Ectodermal cell (in vitro differentiated cells): ENCODE measurements around the gene INSL6.
"Not testable (repeated sequence)": the region's sequence is repeated elsewhere in the genome, so short reads cannot be mapped to it uniquely, and the experiment has no call there.

ENCODE experiments used
- H3K27ac ChIP-seq: 2 replicates; pipeline ENCODE4 v1.7.0; 2013; ENCODE audit warnings: mild to moderate bottlenecking, low read depth, low read length; ENCODE audit not compliant: insufficient read depth, poor library complexity, severe bottlenecking
- H3K27me3 ChIP-seq: 2 replicates; pipeline ENCODE4 v1.7.0; 2013; ENCODE audit warnings: mild to moderate bottlenecking, low read length; ENCODE audit not compliant: insufficient read depth, control insufficient read depth, poor library complexity, severe bottlenecking
- H3K36me3 ChIP-seq: one replicate; pipeline ENCODE4 v1.7.0; 2013; ENCODE audit warnings: low read length; ENCODE audit not compliant: control insufficient read depth, insufficient read depth
- H3K4me1 ChIP-seq: one replicate; pipeline ENCODE4 v1.7.0; 2013; ENCODE audit warnings: low read length; ENCODE audit not compliant: control insufficient read depth, insufficient read depth
- H3K4me3 ChIP-seq: 2 replicates; pipeline ENCODE4 v1.7.0; 2013; ENCODE audit warnings: low read depth, low read length, control low read depth; ENCODE audit not compliant: insufficient read depth
- H3K9me3 ChIP-seq: 2 replicates; pipeline ENCODE4 v1.7.0; 2013; ENCODE audit warnings: mild to moderate bottlenecking, low read length, moderate library complexity; ENCODE audit not compliant: control insufficient read depth
- WGBS, 2 experiments: methylation state at CpG; one replicate each; pipeline ENCODE4 v1.1.7; 2013; ENCODE audit warnings: missing lambda C conversion rate in 2 of 2; 5-methylcytosine and 5-hydroxymethylcytosine counted together

INSL6 gene

DNA sequence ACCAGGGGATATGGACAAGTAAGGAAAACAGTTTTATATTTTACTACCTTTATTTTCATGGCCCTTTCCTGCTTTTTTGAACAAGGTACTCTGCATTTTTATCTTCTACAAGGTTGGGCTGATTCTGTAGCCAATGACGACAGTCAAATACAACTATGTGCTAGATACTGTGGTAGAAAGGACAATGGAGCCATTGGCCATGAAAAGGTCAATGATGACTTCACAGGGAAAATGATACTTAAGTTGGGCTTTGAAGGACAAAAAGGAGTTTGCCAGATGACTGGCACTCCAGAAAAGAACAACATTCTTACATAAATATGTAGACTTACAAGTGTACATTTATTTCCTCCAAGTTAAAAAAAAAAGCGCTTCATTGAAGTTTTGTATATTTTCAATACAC lies 663 bp downstream of the INSL6 start:
- Histone ChIP-seq H3K4me1 (no peaks in the 10 kb centered on the region), H3K27me3 (no peaks in the 10 kb centered on the region), H3K4me3 (no peak overlapping the region), H3K36me3 (no peaks in the 10 kb centered on the region), H3K27ac (no peak overlapping the region), H3K9me3 (no peaks in the 10 kb centered on the region)
- WGBS, 2 experiments = 83 to 97% methylated on average over 1 to 2 of the region's 2 CpGs

DNA sequence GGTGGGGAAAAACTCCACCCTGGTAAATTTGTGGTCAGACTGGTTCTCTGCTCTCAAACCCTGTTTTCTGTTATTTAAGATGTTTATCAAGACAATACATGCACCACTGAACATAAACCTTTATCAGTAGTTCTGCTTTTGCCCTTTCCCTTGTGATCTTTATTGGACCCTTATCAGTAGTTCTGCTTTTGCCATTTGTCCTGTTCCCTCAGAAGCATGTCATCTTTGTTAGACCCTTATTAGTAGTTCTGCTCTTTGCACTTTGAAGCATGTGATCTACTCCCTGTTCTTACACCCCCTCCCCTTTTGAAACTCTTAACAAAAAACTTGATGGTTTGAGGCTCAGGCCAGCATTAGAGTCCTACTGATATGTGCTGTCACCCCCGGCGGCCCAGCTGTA lies 4.8 kb downstream of the INSL6 start:
- not testable (repeated sequence) for H3K27ac ChIP-seq, H3K4me3 ChIP-seq
- WGBS, 2 experiments = 95 to 100% methylated on average over 2 of the region's 2 CpGs

DNA sequence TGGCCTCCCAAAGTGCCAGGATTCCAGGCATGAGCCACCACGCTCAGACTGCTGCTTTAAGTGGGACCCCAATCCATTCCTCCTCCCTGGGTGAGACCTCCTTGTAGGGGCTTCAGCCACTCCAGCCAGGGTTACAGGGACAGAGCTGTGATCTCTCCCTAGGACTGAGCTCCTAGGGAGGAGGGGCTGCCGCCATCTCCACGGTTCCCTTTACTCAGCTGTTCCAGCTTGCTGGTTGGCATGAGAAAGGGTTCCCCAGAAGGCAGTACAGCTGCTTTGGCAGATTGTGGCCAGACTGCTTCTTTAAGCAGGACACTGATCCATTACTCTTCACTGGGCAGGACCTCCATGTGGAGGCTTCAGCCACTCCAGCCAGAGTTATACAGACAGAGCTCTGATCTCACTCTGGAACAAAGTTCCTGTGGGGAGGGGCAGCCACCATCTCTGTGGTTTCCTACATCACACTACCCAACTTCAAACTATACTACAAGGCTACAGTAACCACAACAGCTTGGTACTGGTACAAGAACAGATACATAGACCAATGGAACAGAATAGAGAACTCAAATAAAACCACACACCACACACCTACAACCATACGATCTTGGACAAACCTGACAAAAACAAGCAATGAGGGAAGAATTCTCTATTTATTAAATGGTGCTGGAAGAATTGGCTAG lies 7.2 kb downstream of the INSL6 start:
- Histone ChIP-seq H3K4me1 (no peaks in the 10 kb centered on the region), H3K4me3 (no peak overlapping the region), H3K27ac (no peak overlapping the region), H3K9me3 (no peaks in the 10 kb centered on the region), H3K36me3 (no peaks in the 10 kb centered on the region), H3K27me3 (no peaks in the 10 kb centered on the region)
- WGBS, 2 experiments = 82 to 94% methylated on average over 3 to 4 of the region's 4 CpGs

More for the DNA sequence above, 4.8 kb downstream of the INSL6 start:
- not testable (repeated sequence) for H3K4me1 ChIP-seq, H3K36me3 ChIP-seq, H3K27me3 ChIP-seq, H3K9me3 ChIP-seq

DNA sequence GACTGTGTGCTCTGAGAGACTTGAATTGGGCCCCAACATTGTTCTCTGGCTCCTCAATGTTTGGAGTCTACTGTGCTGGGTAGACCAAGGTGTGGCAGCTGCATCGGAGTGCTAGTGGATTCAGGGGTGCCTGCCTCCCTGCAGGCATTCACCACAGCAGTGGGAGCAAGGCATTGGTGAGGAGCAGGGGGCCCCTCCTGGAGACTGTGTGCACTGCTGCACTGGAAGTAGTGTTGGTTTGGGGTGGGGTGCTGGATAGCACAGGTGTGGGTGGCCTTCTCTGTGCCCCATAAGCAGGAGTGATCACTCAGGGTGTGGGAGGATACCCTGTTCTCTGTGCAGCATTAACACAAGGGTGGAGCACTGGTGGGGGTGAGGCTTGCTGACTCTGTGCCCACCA lies 39.2 kb downstream of the INSL6 start:
- 91 to 98% methylated on average over 1 of the region's 1 CpG for WGBS, 2 experiments
- Histone ChIP-seq H3K27me3 (no peaks in the 10 kb centered on the region), H3K9me3 (no peaks in the 10 kb centered on the region), H3K36me3 (no peaks in the 10 kb centered on the region), H3K4me3 (no peak overlapping the region), H3K4me1 (no peaks in the 10 kb centered on the region), H3K27ac (no peak overlapping the region)

DNA sequence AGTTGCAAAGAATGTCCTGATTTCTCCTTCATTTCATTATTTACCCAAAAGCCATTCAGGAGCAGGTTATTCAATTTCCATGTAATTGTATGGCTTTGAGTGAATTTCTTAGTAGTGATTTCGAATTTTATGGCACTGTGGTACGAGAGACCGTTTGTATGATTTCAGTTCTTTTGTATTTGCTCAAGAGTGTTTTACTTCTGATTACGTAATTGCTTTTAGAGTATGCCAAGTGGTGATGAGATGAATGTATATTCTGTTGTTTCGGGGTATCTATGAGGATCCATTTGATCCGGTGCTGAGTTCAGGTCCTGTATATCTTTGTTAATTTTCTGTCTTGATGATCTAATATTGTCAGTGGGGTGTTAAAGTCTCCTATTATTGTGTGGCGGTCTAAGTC lies 41.2 kb downstream of the INSL6 start:
- 92 to 95% methylated on average over 6 of the region's 7 CpGs for WGBS, 2 experiments
- H3K27me3 ChIP-seq = no peaks in the 10 kb centered on the region
- no peaks in the 10 kb centered on the region for H3K36me3 ChIP-seq
- no peaks in the 10 kb centered on the region for H3K4me1 ChIP-seq
- H3K4me3 ChIP-seq = no peak overlapping the region
- no peaks in the 10 kb centered on the region for H3K9me3 ChIP-seq
- H3K27ac ChIP-seq = no peak overlapping the region

DNA sequence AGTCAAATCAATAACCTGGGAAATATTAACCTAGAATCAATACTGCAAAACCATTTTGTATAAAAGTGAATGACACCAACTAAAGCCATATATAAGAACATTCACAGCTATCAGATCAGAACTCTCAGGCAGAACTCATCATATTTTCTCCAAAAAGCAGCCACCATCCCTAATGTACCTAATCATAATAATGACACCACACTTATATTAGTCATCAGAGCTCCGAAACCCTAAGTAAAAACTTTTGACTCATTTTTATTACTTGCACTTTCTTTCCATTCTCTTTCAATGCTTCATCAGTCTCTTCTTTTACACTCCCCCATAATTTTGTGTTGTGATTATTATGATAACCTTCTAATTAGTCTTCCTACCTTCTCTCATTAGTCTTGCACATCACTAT lies 45.3 kb downstream of the INSL6 start:
- Histone ChIP-seq H3K4me1 (no peaks in the 10 kb centered on the region), H3K9me3 (no peaks in the 10 kb centered on the region), H3K27ac (no peak overlapping the region), H3K36me3 (no peaks in the 10 kb centered on the region), H3K4me3 (no peak overlapping the region), H3K27me3 (no peaks in the 10 kb centered on the region)
- WGBS, 2 experiments = 92 to 93% methylated on average over 1 of the region's 1 CpG

DNA sequence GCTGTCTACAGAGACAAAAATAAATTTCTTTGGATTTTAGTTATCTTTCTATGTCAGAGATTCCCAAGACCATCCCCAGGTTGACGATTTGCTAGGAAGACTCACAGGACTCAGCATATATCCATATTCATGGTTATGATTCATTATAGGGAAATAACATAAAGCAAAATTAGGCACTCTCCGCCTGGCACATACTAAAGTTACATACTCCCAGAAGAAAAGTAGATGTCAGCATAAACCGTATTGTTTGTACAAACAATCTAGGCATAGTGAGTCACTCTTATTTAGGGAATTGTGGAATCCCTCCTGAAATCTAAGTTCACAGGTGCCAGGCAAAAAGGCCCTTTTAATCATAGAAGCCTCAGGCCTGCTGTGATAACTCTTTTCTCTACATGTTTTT lies 62.9 kb downstream of the INSL6 start:
- H3K27me3 ChIP-seq = no peaks in the 10 kb centered on the region
- H3K4me1 ChIP-seq = no peaks in the 10 kb centered on the region
- WGBS, 2 experiments = 92 to 97% methylated on average over 1 to 3 of the region's 3 CpGs
- H3K9me3 ChIP-seq = no peaks in the 10 kb centered on the region
- no peak overlapping the region for H3K27ac ChIP-seq
- no peak overlapping the region for H3K4me3 ChIP-seq
- no peaks in the 10 kb centered on the region for H3K36me3 ChIP-seq

DNA sequence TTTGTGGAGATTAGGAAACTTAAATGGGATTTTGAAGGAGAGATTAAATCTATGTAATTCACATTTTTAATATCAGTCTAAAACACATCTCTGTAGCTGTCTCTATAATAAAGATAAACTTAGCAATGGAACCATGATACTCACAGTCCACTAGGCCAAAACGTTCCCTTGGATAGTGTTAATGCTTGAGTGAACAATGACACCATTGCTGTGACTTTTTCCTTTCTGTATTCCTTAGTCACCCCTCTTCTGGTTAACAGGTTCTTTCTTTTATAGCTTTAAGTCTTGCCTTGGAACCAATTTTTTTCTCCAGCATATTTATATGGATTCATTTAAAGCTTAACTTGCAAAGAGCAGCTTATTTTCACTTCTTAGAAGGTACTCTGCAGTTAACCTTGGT lies 63.3 kb downstream of the INSL6 start:
- Histone ChIP-seq H3K4me3 (no peak overlapping the region), H3K27me3 (no peaks in the 10 kb centered on the region), H3K36me3 (no peaks in the 10 kb centered on the region), H3K9me3 (no peaks in the 10 kb centered on the region), H3K27ac (no peak overlapping the region), H3K4me1 (no peaks in the 10 kb centered on the region)
- 92 to 95% methylated on average over 1 of the region's 1 CpG for WGBS, 2 experiments

DNA sequence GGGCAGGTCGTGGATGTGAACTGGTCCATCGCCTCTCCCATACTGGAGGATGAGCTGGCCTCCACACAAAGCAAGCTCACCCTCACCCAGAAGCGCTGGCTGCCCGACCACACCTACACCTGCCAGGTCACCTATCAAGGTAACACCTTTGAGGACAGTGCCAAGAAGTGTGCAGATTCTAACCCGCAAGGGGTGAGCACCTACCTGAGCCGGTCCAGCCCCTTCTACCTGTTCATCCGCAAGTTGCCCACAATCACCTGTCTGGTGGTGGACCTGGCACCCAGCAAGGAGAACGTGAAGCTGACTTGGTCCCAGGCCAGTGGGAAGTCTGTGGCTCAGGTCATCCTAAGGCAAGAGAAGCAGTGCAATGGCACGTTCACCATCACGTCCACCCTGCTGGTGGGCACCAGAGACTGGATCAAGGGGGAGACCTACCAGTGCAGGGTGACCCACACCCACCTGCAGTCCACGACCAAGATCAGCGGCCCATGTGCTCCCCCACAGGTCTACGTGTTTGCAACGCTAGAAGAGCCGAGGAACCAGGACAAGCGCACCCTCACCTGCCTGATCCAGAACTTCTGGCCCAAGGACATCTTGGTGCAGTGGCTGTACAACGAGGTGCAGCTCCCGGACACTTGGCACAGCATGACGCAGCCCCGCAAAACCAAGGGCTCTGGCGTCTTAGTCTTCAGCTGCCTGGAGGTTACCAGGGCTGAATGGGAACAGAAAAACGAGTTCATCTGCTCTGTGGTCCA lies 71.3 kb downstream of the INSL6 start:
- H3K27me3 ChIP-seq = no peaks in the 10 kb centered on the region
- no peaks in the 10 kb centered on the region for H3K36me3 ChIP-seq
- WGBS, 2 experiments = 95% methylated on average over 22 of the region's 22 CpGs
- no peaks in the 10 kb centered on the region for H3K4me1 ChIP-seq
- no peak overlapping the region for H3K27ac ChIP-seq
- no peaks in the 10 kb centered on the region for H3K9me3 ChIP-seq
- no peak overlapping the region for H3K4me3 ChIP-seq
